Lower leg skin (tissue), 3 donors: ENCODE data around the gene LMNTD1.

Experiments
- CTCF ChIP-seq, 3 donors: fragments of 450-650 bp; IDR thresholded peaks; one replicate each; pipeline ENCODE4 v1.5.1; 2016; ENCODE audit warnings: antibody characterized with exemption in 3 of 3, mild to moderate bottlenecking in 3 of 3, moderate library complexity in 2 of 3
- POLR2A ChIP-seq, 2 donors: fragments of 450-650 bp; IDR thresholded peaks; one replicate each; pipeline ENCODE4 v1.6.1; 2016 to 2017; ENCODE audit warnings: antibody characterized with exemption in 2 of 2, mild to moderate bottlenecking in 1 of 2, moderate library complexity in 1 of 2

GRCh38 chr12:25533150-25533549 lies 19.9 kb downstream of the LMNTD1 start:
- TF ChIP-seq POLR2A (IDR thresholded peaks at IDR 0.05) (no peak), CTCF (IDR thresholded peaks at IDR 0.05) (no peak)
